CD14-positive monocyte (primary cell): ENCODE measurements around the gene CHN2. TPM values are rescaled to one million over a fixed set of nuclear protein-coding genes. Genes with fewer than 3 reads are reported as not detected.
A peak's percentile ranks its signal among the peaks of the same experiment; 100 is the strongest.

Experiments used
- DNase-seq, 3 donors: peaks; one replicate each; pipeline ENCODE4 v3.0.0-alpha.2; 2011 to 2022
- H2AFZ ChIP-seq: 2 replicates; pipeline ENCODE4 v1.6.0; 2012; ENCODE audit warnings: mild to moderate bottlenecking, low read depth, low read length, inconsistent platforms; ENCODE audit not compliant: insufficient read depth, poor library complexity, severe bottlenecking
- H3K27ac ChIP-seq, 2 donors: 1 replicate in 1 of 2; 2 replicates in 1 of 2; pipeline ENCODE4 v1.5.1; 2012 to 2013; ENCODE audit warnings: low read length in 2 of 2, control low read depth in 1 of 2, inconsistent platforms in 1 of 2, low read depth in 1 of 2, mild to moderate bottlenecking in 1 of 2
- H3K27me3 ChIP-seq, 2 donors: one replicate each; pipeline versions ENCODE4 v1.6.0 to v1.6.1; 2011 to 2013; ENCODE audit warnings: low read length in 2 of 2; ENCODE audit not compliant: control insufficient read depth in 2 of 2, insufficient read depth in 2 of 2
- H3K36me3 ChIP-seq, 2 donors: replicated peaks in 1 of 2; 1 replicate in 1 of 2; 2 replicates in 1 of 2; pipeline versions ENCODE4 v1.5.1 to v1.6.1; 2012 to 2013; ENCODE audit warnings: low read length in 2 of 2, control low read depth in 1 of 2, inconsistent platforms in 1 of 2, mild to moderate bottlenecking in 1 of 2; ENCODE audit not compliant: insufficient read depth in 2 of 2, control insufficient read depth in 1 of 2
- H3K4me1 ChIP-seq, 2 donors: 1 replicate in 1 of 2; 2 replicates in 1 of 2; pipeline versions ENCODE4 v1.5.1 to v1.6.1; 2012 to 2013; ENCODE audit warnings: low read length in 2 of 2, control low read depth in 1 of 2, inconsistent platforms in 1 of 2, mild to moderate bottlenecking in 1 of 2, moderate library complexity in 1 of 2; ENCODE audit not compliant: insufficient read depth in 2 of 2, control insufficient read depth in 1 of 2
- H3K4me2 ChIP-seq: replicated peaks from 2 replicates; pipeline ENCODE3; 2012; ENCODE audit warnings: low read length, moderate library complexity, mild to moderate bottlenecking; ENCODE audit not compliant: poor library complexity, severe bottlenecking; ENCODE audit errors: extremely low read depth
- H3K4me3 ChIP-seq, 3 experiments: fragments of 200-600 bp in 1 of 3; sonication (generic) in 1 of 3; replicated peaks in 1 of 3; 1 replicate in 2 of 3; 2 replicates in 1 of 3; pipeline ENCODE4 v1.5.1; 2011 to 2013; ENCODE audit warnings: low read length in 3 of 3, mild to moderate bottlenecking in 3 of 3, control low read depth in 2 of 3, low read depth in 2 of 3, inconsistent platforms in 1 of 3, moderate library complexity in 1 of 3
- H3K79me2 ChIP-seq: 2 replicates; pipeline ENCODE4 v1.6.0; 2012; ENCODE audit warnings: mild to moderate bottlenecking, control low read depth, inconsistent platforms, low read length, moderate library complexity; ENCODE audit not compliant: insufficient read depth
- H3K9ac ChIP-seq: 2 replicates; pipeline ENCODE4 v1.6.0; 2017; ENCODE audit warnings: low read length, mild to moderate bottlenecking; ENCODE audit not compliant: insufficient read depth, poor library complexity, severe bottlenecking
- H3K9me3 ChIP-seq, 2 donors: replicated peaks in 1 of 2; 1 replicate in 1 of 2; 2 replicates in 1 of 2; pipeline versions ENCODE4 v1.5.1 to v1.6.1; 2012 to 2013; ENCODE audit warnings: low read length in 2 of 2, control low read depth in 1 of 2; ENCODE audit not compliant: control insufficient read depth in 1 of 2, insufficient read depth in 1 of 2
- H4K20me1 ChIP-seq: 2 replicates; pipeline ENCODE4 v1.6.0; 2012; ENCODE audit warnings: mild to moderate bottlenecking, low read length, control low read depth, moderate library complexity; ENCODE audit not compliant: insufficient read depth
- H3K27ac Mint-ChIP-seq, 7 donors: one replicate each; pipeline ENCODE4 v1.8.0; 2020; ENCODE audit warnings: mild to moderate bottlenecking in 7 of 7, mixed read lengths in 7 of 7, moderate library complexity in 6 of 7, inconsistent platforms in 2 of 7
- H3K27me3 Mint-ChIP-seq, 3 donors: one replicate each; pipeline ENCODE4 v1.8.0; 2021 to 2022; ENCODE audit warnings: low read depth in 3 of 3, mild to moderate bottlenecking in 3 of 3, mixed read lengths in 3 of 3, moderate library complexity in 3 of 3, inconsistent platforms in 1 of 3
- H3K36me3 Mint-ChIP-seq, 2 donors: one replicate each; pipeline ENCODE4 v1.8.0; 2020; ENCODE audit warnings: mixed read lengths in 2 of 2, inconsistent platforms in 1 of 2, mild to moderate bottlenecking in 1 of 2
- H3K4me1 Mint-ChIP-seq: one replicate; pipeline ENCODE4 v1.8.0; 2020; ENCODE audit warnings: mild to moderate bottlenecking, mixed read lengths
- H3K4me3 Mint-ChIP-seq, 2 donors: one replicate each; pipeline ENCODE4 v1.8.0; 2020; ENCODE audit warnings: mild to moderate bottlenecking in 2 of 2, mixed read lengths in 2 of 2, moderate library complexity in 1 of 2
- H3K9me3 Mint-ChIP-seq, 7 donors: one replicate each; pipeline ENCODE4 v1.8.0; 2020 to 2022; ENCODE audit warnings: mixed read lengths in 7 of 7, mild to moderate bottlenecking in 6 of 7, moderate library complexity in 6 of 7, inconsistent platforms in 2 of 7
- WGBS: methylation state at CpG from one replicate; pipeline ENCODE4 v1.1.5; 2013; ENCODE audit warnings: missing lambda C conversion rate; ENCODE audit not compliant: insufficient coverage; 5-methylcytosine and 5-hydroxymethylcytosine counted together
- intact Hi-C, 2 donors: fragments of 100-400 bp; cut with micrococcal nuclease; formaldehyde crosslinking; loops; one replicate each; pipeline versions ENCODE4 v1.15.0 to v1.15.1; 2023
- polyA plus RNA-seq, 3 donors: library from polyadenylated mRNA; depleted of rRNA in 1 of 3; unstranded in 2 of 3; stranded (reverse) in 1 of 3; fragments of 300-500 nt in 2 of 3; fragments of >200 nt in 1 of 3; fragmentation: Illumina TruSeq in 2 of 3; gene quantifications; 1 replicate in 2 of 3; 2 replicates in 1 of 3; pipeline ENCODE4 v1.2.3, GENCODE V29; 2012 to 2021
- TF ChIP-seq, protein P1 (sequence below): fragments of 200-600 bp; IDR thresholded peaks from one replicate; pipeline ENCODE4 v1.8.0; 2022; ENCODE audit warnings: antibody characterized with exemption, mild to moderate bottlenecking

CHN2 gene
- polyA plus RNA-seq, 3 donors, result 26.6 to 66.5 (median 44.8) TPM

DNA sequence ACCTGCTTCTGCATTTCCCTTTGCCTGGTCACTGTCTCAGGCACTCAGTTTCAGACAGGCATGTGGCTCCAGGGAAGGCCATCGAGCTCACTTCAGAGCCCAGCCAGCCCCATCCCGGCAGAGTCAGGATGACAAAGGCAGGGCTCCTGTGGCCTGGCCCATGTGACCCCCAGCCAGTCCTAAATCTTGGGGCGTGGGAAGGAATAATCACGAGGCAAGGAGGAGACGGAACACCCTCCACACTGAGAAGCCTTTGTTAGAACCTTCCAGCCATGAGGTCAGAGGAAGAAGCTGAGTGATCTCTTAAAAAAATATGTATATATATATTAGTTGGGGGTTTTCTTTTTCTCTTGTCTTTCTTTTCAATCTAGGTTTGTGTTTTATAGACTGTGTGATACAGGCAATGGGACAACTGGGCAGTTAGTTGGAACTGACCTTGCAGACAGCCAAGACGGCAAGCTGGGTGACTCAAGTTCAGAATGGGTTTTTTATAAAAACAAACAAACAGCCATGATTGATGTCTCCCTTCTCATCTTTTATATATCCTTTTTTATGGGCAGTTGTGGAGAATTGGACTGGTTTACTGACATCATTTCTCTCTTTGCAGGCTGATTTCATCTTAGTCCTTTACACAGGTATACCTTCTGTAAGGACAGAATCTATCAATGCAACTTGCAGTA, 60.8 kb downstream of the CHN2 start:
- peaks cover 0 to 2% (median 0%) of the 10 kb centered on the region in 3 donors for H3K27me3 Mint-ChIP-seq
- H4K20me1 ChIP-seq, result peaks cover 65% of the 10 kb centered on the region
- H3K4me1 ChIP-seq, result peaks cover 7 to 9% of the 10 kb centered on the region in 2 donors
- 100% methylated on average over 2 of the region's 6 CpGs for WGBS
- H3K9ac ChIP-seq, result no peak overlapping the region
- H3K36me3 Mint-ChIP-seq, result peaks cover 13 to 38% of the 10 kb centered on the region in 2 donors
- H3K27me3 ChIP-seq, result no peaks in the 10 kb centered on the region
- intact Hi-C loops, result no loop called here
- H3K9me3 Mint-ChIP-seq, result peaks cover 0 to 2% (median 0%) of the 10 kb centered on the region in 7 donors
- H3K4me3 Mint-ChIP-seq, result no peak overlapping the region
- TF ChIP-seq, protein P1, sequence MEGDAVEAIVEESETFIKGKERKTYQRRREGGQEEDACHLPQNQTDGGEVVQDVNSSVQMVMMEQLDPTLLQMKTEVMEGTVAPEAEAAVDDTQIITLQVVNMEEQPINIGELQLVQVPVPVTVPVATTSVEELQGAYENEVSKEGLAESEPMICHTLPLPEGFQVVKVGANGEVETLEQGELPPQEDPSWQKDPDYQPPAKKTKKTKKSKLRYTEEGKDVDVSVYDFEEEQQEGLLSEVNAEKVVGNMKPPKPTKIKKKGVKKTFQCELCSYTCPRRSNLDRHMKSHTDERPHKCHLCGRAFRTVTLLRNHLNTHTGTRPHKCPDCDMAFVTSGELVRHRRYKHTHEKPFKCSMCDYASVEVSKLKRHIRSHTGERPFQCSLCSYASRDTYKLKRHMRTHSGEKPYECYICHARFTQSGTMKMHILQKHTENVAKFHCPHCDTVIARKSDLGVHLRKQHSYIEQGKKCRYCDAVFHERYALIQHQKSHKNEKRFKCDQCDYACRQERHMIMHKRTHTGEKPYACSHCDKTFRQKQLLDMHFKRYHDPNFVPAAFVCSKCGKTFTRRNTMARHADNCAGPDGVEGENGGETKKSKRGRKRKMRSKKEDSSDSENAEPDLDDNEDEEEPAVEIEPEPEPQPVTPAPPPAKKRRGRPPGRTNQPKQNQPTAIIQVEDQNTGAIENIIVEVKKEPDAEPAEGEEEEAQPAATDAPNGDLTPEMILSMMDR, result no peak
- no peak overlapping the region for H2AFZ ChIP-seq
- H3K4me2 ChIP-seq, result no peak overlapping the region
- H3K27ac ChIP-seq, result no peak overlapping the region
- peaks cover 3 to 6% of the 10 kb centered on the region in 2 donors for H3K36me3 ChIP-seq
- H3K4me1 Mint-ChIP-seq, result peaks cover 6% of the 10 kb centered on the region
- H3K27ac Mint-ChIP-seq, result no peak overlapping the region
- H3K79me2 ChIP-seq, result no peaks in the 10 kb centered on the region
- no peak for DNase-seq
- H3K4me3 ChIP-seq, result no peak overlapping the region
- H3K9me3 ChIP-seq, result no peaks in the 10 kb centered on the region

DNA sequence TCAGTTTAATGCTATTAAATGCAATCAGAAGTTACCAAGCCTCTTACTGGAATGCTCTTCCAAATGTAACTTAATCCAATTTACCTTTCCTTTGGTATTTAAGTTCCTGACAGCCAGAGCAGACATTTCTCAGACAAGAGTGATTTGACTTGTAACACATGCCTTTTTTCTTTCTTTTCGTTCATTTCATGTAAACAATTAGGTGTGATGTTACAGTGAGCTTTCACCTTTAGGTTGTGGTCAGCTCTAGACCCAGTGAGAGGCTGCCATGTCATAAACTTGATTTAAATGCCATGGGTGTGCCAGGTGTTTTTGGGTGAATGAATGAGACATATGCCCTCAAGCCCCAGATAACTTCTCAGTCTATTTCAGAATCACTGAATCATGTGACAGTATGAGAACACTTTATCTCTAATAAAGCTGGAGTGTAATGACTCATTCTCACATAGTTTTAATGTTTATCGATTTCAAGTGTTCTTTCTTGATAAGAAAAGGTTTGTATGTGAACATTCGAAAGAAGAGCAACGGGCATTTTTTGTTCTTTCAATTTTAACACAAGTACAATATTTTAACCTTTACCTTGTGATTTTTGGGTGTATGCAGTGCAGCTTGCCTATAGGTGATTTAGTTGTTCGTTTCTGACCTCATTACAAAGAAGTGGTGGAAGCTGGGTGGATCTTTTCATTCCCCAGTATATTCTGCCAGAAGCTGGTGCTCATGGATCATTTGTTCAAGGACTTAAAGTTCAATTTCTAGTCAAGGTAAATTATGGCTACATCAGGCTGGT, 61.5 kb downstream of the CHN2 start:
- TF ChIP-seq, protein P1, result no peak
- H3K9ac ChIP-seq, result no peak overlapping the region
- H3K27ac ChIP-seq, result no peak overlapping the region
- no peak for DNase-seq
- Mint-ChIP-seq H3K9me3 (peaks cover 0 to 2% (median 0%) of the 10 kb centered on the region in 7 donors), H3K4me1 (no peaks in the 10 kb centered on the region), H3K27me3 (peaks cover 0 to 2% (median 0%) of the 10 kb centered on the region in 3 donors), H3K36me3 (peaks cover 14 to 39% of the 10 kb centered on the region in 2 donors), H3K27ac (peak overlapping the region in 1 of 7 donors; percentile 38), H3K4me3 (no peak overlapping the region)
- peaks cover under 1 to 1% of the 10 kb centered on the region in 2 donors for H3K4me1 ChIP-seq
- no peak overlapping the region for H3K4me2 ChIP-seq
- no peak overlapping the region for H3K4me3 ChIP-seq
- H2AFZ ChIP-seq, result no peak overlapping the region
- H3K36me3 ChIP-seq, result peaks cover under 1 to 6% of the 10 kb centered on the region in 2 donors
- no peaks in the 10 kb centered on the region for H3K79me2 ChIP-seq
- no peaks in the 10 kb centered on the region for H3K27me3 ChIP-seq
- intact Hi-C loops, result no loop called here
- H4K20me1 ChIP-seq, result peaks cover 65% of the 10 kb centered on the region
- no peaks in the 10 kb centered on the region for H3K9me3 ChIP-seq
- no CpG with 5 or more reads among the region's 5 CpGs for WGBS
